CD4-positive, alpha-beta T cell (primary cell): Measurements from ENCODE around the gene CYP26A1. TPM values are rescaled to one million over a fixed set of nuclear protein-coding genes. Genes with fewer than 3 reads are reported as not detected.

ENCODE experiments used
- ATAC-seq: fragments of 200-7000 bp; cut with Tn5 transposase; one replicate; pipeline ENCODE4 v1.10.0; 2022; ENCODE audit warnings: mild to moderate bottlenecking; ENCODE audit not compliant: poor library complexity
- CTCF ChIA-PET: fragments of 350-600 bp; sonication (Branson Sonifier 250); formaldehyde crosslinking; loops from one replicate; lab custom pipeline; 2021; ENCODE audit warnings: antibody characterized with exemption, inconsistent platforms; lab: Charles Lee
- POLR2A ChIA-PET: fragments of 350-600 bp; sonication (Branson Sonifier 250); formaldehyde crosslinking; loops from one replicate; lab custom pipeline; 2021; ENCODE audit warnings: antibody characterized with exemption, inconsistent platforms; lab: Charles Lee
- DNase-seq, 14 experiments: peaks; one replicate each; pipeline ENCODE4 v3.0.0-alpha.2; 2013 to 2020; ENCODE audit warnings: mixed read lengths in 2 of 14
- H3K27ac ChIP-seq, 2 donors: one replicate each; pipeline versions ENCODE4 v1.5.1 to v1.7.0; 2013; ENCODE audit warnings: low read length in 2 of 2, low read depth in 1 of 2, mild to moderate bottlenecking in 1 of 2
- H3K27me3 ChIP-seq, 2 experiments: 1 replicate in 1 of 2; 2 replicates in 1 of 2; pipeline versions ENCODE4 v1.6.1 to v1.7.0; 2013; ENCODE audit warnings: low read length in 2 of 2, control low read depth in 1 of 2, mild to moderate bottlenecking in 1 of 2, moderate library complexity in 1 of 2; ENCODE audit not compliant: insufficient read depth in 2 of 2, control insufficient read depth in 1 of 2
- H3K36me3 ChIP-seq: one replicate; pipeline ENCODE4 v1.6.1; 2013; ENCODE audit warnings: low read length, control low read depth; ENCODE audit not compliant: insufficient read depth
- H3K4me1 ChIP-seq: one replicate; pipeline ENCODE4 v1.6.1; 2013; ENCODE audit warnings: low read length, control low read depth; ENCODE audit not compliant: insufficient read depth
- H3K4me3 ChIP-seq: one replicate; pipeline ENCODE4 v1.5.1; 2013; ENCODE audit warnings: mild to moderate bottlenecking, low read length, moderate library complexity
- H3K9me3 ChIP-seq, 2 experiments: 1 replicate in 1 of 2; 2 replicates in 1 of 2; pipeline versions ENCODE4 v1.6.1 to v1.7.0; 2013; ENCODE audit warnings: low read length in 2 of 2, mild to moderate bottlenecking in 2 of 2, control low read depth in 1 of 2, moderate library complexity in 1 of 2; ENCODE audit not compliant: control insufficient read depth in 1 of 2, insufficient read depth in 1 of 2
- H3K27ac Mint-ChIP-seq: one replicate; pipeline ENCODE4 v1.8.0; 2020; ENCODE audit warnings: mixed read lengths
- H3K27me3 Mint-ChIP-seq: one replicate; pipeline ENCODE4 v1.8.0; 2021; ENCODE audit warnings: mixed read lengths
- H3K36me3 Mint-ChIP-seq: one replicate; pipeline ENCODE4 v1.8.0; 2021; ENCODE audit warnings: low read depth, mixed read lengths
- H3K4me1 Mint-ChIP-seq: one replicate; pipeline ENCODE4 v1.8.0; 2021; ENCODE audit warnings: low read depth, mixed read lengths
- H3K4me3 Mint-ChIP-seq: one replicate; pipeline ENCODE4 v1.8.0; 2020; ENCODE audit warnings: mild to moderate bottlenecking, mixed read lengths
- H3K9me3 Mint-ChIP-seq: one replicate; pipeline ENCODE4 v1.8.0; 2020; ENCODE audit warnings: mixed read lengths
- CTCF ChIP-seq: fragments of 200-600 bp; IDR thresholded peaks from one replicate; pipeline ENCODE4 v1.8.0; 2022; ENCODE audit warnings: antibody characterized with exemption, mild to moderate bottlenecking
- intact Hi-C, 2 experiments: fragments of 100-400 bp; cut with DNase I in 1 of 2; cut with micrococcal nuclease in 1 of 2; formaldehyde crosslinking; loops; one replicate each; pipeline versions ENCODE4 v1.15.1 to v1.9.0; 2023 to 2025; cut with DNase I, micrococcal nuclease
- total RNA-seq, 174 experiments: library from RNA in 2 of 174; stranded (reverse) in 2 of 174; gene quantifications; one replicate each; pipeline ENCODE4 v1.2.3 and lab custom pipeline; 2021 to 2026

Gene CYP26A1
- total RNA-seq, 2 experiments from 2014 or later = not detected

GRCh38 chr10:93028883-93029282, 44.8 kb upstream of the CYP26A1 start:
- Mint-ChIP-seq H3K27me3 (no peaks in the 10 kb centered on the region), H3K9me3 (no peaks in the 10 kb centered on the region)
- ATAC-seq = no peak

GRCh38 chr10:93030409-93030808, 43.3 kb upstream of the CYP26A1 start:
- intact Hi-C loops = loop anchor here in 1 of 2 experiments (10.0 kb wide), 1 partner anchor 56 kb away; no protein-coding TSS in a partner anchor
- DNase-seq = no peak
- H3K9me3 Mint-ChIP-seq = no peaks in the 10 kb centered on the region
- no peak for ATAC-seq
- H3K27me3 Mint-ChIP-seq = no peaks in the 10 kb centered on the region
- Histone ChIP-seq H3K4me1 (no peaks in the 10 kb centered on the region), H3K36me3 (peaks cover 2% of the 10 kb centered on the region), H3K27ac (no peak overlapping the region), H3K4me3 (no peak overlapping the region), H3K9me3 (no peaks in the 10 kb centered on the region), H3K27me3 (no peaks in the 10 kb centered on the region)
- TF ChIP-seq CTCF = no peak
- H3K4me1 Mint-ChIP-seq = no peaks in the 10 kb centered on the region
- H3K36me3 Mint-ChIP-seq = peaks cover 31% of the 10 kb centered on the region
- H3K4me3 Mint-ChIP-seq = no peak overlapping the region
- H3K27ac Mint-ChIP-seq = no peak overlapping the region
- POLR2A ChIA-PET = no interaction called here
- CTCF ChIA-PET = no interaction called here

More at GRCh38 chr10:93028883-93029282, 44.8 kb upstream of the CYP26A1 start:
- H3K27ac ChIP-seq = no peak overlapping the region
- Mint-ChIP-seq H3K27ac (no peak overlapping the region), H3K36me3 (peaks cover 33% of the 10 kb centered on the region), H3K4me1 (no peaks in the 10 kb centered on the region), H3K4me3 (no peak overlapping the region)
- TF ChIP-seq CTCF = no peak
- POLR2A ChIA-PET = no interaction called here
- H3K4me1 ChIP-seq = no peaks in the 10 kb centered on the region
- H3K36me3 ChIP-seq = peaks cover 4% of the 10 kb centered on the region
- no peaks in the 10 kb centered on the region for H3K27me3 ChIP-seq
- DNase-seq = no peak
- no peak overlapping the region for H3K4me3 ChIP-seq
- CTCF ChIA-PET = no interaction called here
- intact Hi-C loops = no loop called here
- H3K9me3 ChIP-seq = no peaks in the 10 kb centered on the region

- ATAC-seq (no peak), DNase-seq (no peak)
- H3K9me3 ChIP-seq = no peaks in the 10 kb centered on the region
- Mint-ChIP-seq H3K27ac (no peak overlapping the region), H3K36me3 (peaks cover 12% of the 10 kb centered on the region), H3K27me3 (no peaks in the 10 kb centered on the region), H3K9me3 (no peaks in the 10 kb centered on the region), H3K4me3 (no peak overlapping the region), H3K4me1 (no peaks in the 10 kb centered on the region)
- H3K4me1 ChIP-seq = no peaks in the 10 kb centered on the region
- H3K36me3 ChIP-seq = peaks cover 2% of the 10 kb centered on the region
- ChIA-PET POLR2A (no interaction called here), CTCF (no interaction called here)
- H3K27me3 ChIP-seq = no peaks in the 10 kb centered on the region
- H3K27ac ChIP-seq = no peak overlapping the region
- H3K4me3 ChIP-seq = no peak overlapping the region
- TF ChIP-seq CTCF = no peak
- intact Hi-C loops = loop anchor here in 1 of 2 experiments (10.0 kb wide), 1 partner anchor 57 kb away; no protein-coding TSS in a partner anchor
Observed at GRCh38 chr10:93032105-93032808, 41.4 kb upstream of the CYP26A1 start.
